ENCODE measurements around the gene U2SURP.

U2SURP gene

DNA sequence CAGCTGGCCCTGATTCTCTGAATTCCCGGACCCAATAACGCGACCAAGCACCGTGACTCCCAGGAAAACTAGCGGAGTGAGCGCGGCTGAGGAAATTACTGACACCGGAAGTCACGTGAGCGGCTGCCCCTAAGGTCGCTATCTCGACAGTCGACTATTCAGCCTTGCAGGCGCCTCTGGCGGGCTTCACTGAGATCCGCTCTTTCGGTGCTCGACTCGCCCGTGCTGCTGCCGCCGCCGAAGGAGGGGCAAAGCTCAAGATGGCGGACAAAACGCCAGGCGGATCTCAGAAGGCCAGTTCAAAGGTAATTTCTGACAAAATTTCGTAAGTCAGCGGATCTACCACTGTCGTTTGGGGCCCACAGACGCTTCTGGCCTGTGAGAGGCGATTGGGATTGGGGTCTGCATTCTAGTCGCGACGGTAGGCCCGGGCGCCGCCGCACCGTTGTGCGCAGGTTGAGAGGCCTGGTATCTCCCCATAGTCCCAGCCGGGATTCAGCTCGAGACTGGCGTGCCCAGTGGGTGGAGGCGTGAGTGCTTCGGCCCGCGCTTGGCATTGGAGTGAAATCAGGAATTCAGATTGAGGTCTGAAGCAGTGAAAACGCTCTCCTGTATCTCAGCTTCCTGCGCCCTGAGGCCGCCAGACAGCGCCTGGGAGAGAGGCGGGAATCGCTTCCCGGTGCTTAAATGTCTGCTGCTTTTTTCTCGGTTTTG lies at the start of gene U2SURP:
TSS of gene U2SURP (plus strand) at position 202 of the 714 bp plus-strand sequence. CDS start at position 261, 59 bp downstream.
- DNase-seq = peak; percentile 97

- no peak for DNase-seq
Observed at GRCh38 chr3:142951794-142952193, 49.6 kb upstream of the U2SURP start.

DNA sequence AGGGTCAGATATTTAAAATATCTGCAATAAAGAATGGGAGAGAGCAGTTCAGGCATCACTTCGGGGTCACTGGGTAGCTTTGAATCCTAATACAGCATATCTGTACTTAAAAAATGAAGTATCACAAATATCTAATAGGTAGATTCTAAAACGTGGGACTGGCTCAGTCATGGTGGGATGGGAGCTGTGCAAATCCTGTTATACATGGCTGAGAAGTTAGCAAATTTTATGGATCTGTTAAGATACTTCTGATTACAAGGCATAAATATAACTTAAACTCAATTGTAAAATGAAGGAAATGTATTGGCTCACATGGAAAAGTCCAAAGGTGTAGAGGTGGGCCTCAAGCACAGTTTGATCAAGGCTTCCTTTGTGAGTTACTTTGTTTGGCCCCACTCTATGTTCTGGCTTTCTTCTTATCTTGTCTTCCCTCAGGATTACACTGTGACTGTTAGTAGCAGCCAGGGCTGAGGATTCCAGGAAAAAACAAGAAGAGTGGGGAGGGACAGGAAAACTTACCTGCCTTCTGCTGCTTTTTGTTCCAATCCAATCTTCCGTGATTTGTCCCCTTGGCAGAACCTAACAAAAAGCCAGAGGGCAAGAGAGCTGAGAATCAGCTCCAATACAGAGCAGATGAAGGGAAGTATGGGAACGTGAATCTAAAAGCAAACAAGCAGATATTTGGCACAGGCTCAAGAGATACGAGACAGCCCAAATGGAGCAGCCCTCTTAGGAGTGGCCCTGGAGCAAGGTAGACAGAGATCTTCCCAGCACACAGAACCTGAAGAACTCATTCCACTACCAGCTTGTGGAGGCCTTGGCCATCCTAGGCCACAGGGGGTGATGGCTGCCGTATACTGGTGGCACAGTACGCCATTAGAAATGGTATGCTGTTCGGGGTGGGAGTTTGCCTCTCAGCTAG lies 48.8 kb upstream of the U2SURP start:
- DNase-seq = no peak

- no peak for DNase-seq
Observed at GRCh38 chr3:142953443-142953842, 47.9 kb upstream of the U2SURP start.

DNA sequence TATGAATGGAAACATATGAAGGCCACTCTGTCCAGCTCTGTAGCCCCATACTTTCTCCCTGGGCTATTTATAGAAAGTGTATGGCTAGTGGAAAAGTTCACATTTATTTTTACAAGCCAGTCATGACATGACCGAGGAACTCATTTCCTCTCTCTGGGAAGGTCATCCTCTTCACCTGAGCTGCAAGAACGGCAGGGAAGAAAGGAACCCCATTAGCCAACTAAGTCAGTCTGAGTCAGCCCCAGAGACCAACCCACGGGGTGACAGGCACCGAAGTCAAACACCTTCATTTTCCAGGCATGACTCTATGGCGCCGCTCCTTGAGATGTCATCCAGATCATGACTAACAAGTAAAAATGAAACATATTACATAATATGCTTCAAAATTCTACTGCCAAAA lies 42.7 kb upstream of the U2SURP start:
- no peak for DNase-seq

- DNase-seq = no peak
Observed at GRCh38 chr3:142960322-142960850, 41.0 kb upstream of the U2SURP start.

DNA sequence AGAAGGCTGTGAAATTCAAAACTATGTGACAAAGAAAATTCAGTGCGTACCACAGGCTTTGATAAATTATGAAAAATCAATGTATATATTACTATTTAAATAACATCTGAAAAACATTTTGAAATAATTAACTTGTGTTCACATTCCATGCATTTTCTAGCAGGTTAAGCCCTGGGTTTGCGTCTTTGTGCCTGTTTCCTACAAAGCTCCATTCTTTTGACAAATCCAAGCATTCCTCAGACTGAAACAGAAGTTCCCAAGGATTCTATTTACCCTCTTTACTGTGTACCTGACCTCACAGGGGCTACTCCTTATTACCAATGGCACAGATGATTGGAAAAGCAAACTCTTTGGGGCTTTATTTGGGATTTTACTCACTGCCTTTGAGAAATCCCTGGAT lies 39.8 kb upstream of the U2SURP start:
- no peak for DNase-seq

GRCh38 chr3:142962175-142962519 lies 39.2 kb upstream of the U2SURP start:
- DNase-seq = no peak

DNA sequence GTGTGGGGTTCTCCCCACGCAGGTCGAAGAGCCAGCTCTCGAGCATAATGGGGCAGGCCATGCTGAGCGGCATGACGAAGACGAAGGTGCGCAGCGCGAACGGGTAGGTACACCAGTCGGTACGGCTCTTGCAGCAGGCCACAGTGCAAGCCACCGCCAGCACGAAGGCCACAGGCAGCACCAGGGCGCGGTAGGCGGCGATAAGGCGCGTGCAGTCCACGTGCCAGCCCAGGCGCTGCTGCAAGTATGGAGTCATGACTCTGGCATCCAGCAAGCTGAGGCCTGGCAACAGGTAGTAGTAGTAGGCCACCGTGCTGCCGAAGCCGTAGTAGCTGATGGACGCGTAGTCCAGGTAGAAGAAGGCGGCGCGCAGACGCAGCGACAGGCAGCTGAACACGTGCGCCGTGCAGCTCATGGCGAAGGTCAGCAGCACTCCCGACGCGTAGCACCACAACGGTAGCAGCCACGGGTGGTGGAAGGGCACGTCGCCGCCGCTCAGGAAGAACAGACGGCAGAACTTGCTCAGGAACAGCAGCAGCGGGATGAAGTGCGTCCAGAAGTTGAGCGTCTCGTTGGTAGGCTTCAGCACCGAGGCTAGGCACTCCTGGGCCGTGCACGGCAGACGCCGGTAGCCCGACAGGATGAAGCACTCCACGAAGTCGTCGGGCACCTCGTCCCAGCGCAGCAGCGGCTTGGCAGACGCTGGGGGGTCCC lies 38.7 kb upstream of the U2SURP start:
- no peak for DNase-seq

- no peak for DNase-seq
Observed at GRCh38 chr3:142963234-142963515, 38.2 kb upstream of the U2SURP start.

GRCh38 chr3:142963516-142964448 lies 37.6 kb upstream of the U2SURP start, which contains the start of gene PAQR9:
Gene PAQR9 (minus strand): TSS chr3:142963674. CDS start chr3:142963336, 338 bp downstream.
- DNase-seq = no peak

DNA sequence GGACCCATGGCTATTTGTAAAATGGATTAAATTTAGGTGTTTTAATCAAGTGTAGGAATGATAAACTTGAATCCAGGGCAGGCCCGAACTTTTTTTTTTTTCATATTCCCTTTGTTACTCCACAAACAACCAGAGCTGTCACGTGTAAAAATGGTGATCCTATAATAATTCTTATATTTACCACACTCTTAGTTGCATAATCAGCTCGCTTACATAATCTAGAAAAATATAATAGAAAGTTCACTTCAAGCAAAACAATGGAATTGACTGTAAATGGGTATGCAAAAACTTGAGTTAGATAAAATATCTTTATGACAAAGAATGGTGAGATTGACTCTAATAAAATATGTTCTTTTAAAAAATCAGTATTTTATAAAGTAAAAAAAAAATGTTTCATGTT lies 35.8 kb upstream of the U2SURP start:
- DNase-seq = no peak

DNA sequence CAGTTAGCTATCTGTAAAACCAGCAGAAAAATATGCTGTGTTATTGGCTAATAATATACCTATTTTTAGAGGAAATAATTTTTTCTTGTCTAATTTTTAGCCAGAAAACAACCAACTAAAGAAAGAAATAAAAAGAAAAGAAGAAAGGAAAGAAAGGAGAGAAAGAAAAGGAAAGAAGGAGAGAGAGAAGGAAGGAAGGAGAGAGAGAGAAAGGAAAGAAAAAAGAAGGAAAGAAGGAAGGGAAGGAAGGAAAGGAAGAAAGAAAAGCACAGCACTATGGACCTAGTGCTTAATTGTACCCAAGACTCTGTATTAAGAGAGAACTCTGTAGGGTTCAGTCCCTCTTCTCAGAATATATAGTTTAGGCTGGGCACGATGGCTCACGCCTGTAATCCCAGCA lies 34.6 kb upstream of the U2SURP start:
- DNase-seq = no peak

GRCh38 chr3:142968319-142969025 lies 32.9 kb upstream of the U2SURP start:
- DNase-seq = no peak

DNA sequence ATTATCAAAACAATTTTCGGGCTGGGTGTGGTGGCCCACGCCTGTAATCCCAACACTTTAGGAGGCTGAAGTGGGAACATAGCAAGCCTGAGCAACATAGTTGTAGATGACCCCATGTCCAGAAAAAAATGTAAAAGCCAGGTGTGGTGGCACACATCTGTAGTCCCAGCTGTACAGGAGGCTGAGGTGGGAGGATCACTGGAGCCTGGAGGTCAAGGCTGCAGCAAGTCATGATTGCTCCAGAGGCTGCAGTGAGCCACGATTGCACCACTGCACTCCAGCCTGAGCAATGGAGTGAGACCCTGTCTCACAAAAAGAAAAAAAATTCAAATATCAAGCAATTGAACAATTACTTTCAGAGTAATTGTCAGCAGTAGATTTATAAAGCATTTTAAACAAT lies 29.9 kb upstream of the U2SURP start:
- no peak for DNase-seq

DNA sequence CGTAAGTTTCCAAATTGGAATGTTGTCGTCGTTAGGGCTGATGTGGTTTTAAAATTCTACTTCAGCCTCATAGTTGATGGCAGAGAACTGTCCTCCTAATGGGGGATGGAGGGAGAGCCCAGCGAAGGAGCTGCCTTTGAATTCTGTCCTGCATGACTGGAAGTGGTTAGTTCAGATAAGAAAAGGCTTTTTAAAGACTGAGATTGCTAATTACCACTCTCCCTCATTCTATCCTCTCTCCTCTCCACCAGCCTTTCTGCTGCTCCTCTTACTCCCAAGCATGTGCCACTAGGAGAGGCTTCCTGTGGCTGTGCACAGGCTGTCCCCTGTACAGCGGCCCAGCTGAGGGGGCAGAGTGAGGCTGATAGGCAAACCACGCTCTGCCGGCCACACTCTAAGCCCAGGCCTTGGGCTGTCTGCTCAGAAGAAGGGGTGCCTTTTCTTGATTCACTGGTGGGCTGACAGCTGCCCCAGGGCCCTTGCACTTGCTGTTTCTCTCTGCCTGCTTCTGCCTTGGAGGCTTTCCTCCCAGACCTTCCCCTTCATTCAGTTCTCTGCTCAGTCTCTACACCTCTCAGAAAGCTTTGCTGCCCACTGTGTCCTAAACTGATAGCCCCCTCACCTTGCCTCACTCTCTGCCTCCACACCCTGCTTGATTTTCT lies 29.1 kb upstream of the U2SURP start:
- DNase-seq = no peak

DNA sequence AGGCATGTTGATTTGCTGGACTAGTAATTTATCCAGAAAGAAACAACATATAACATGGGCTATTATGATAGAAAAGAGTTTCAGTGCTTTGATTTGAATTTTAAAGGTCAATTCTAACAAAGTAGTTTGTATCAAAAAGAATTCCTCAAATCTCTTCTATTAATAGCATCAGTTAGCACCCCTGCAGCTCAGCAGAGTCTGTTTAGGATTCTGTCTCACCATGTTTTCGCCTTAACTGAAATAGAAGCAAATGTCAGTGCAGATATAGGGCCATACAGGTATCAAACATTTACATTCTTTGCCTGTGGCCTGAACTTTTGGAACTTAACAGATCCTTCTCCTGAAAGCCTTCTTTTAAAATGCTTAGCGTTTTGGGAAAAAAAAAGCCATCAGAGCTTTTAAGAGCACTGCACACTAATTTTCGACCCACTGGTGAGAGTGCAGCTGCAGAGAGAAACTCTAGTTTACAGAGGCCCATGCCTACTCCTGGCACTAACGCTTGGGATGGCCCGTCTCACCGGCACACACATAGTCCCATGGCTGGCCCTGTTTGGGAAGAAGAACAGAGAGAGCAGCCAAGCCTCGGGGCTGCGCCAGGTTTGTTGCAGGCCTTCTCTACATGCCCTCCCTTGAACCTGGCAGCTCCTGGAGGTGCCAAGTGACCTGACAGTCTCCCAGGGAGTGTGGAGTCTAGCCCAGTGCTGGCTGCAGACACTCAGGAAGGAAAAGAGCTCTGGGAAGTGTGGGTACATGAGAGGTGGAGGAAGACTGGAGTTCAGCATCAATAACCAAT lies 28.0 kb upstream of the U2SURP start:
- no peak for DNase-seq

GRCh38 chr3:142975316-142975995 lies 25.9 kb upstream of the U2SURP start:
- DNase-seq = no peak

DNA sequence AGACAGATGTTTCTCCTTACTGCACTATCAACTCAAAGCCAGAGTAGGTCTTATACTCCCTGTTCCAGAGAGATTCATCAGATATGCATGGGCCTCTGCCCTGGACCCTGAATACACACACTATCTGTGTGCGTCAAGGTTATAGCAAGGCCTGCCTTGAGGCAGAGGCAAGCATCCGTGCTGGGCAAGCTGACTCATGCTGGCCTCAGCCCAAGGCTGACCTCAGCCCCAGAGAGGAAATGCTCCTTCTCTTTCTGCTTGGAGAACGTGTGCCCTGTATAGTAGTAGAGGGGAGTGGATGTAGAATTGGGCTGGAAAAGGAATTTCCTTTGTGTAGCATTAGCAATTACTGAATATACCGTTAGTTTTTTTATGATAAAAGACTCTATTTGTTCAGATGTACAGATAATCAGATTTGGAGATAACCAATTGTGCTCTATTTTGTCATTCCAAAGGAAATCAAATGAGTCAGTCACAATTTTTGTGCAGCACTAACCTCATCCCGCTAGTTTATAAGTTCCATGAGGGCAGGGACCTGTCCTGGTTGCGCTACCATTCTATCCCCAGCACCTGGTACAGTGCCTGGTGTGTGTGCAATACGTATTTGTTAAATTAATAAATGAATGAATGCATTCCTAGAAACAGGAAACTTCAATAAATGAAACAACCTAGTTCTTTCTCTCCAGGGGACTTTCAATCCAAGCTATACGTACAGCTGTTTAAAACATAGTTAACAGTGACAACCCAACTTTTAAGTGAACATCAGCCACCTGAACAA lies 24.6 kb upstream of the U2SURP start:
- DNase-seq = peak; percentile 69
